GM04503 (cell line): ENCODE data around the gene SGSH.
"Not testable (repeated sequence)": the region's sequence is repeated elsewhere in the genome, so short reads cannot be mapped to it uniquely, and the experiment has no call there.

Experiments
- DNase-seq: peaks from one replicate; pipeline ENCODE4 v3.0.0-alpha.2; 2012; ENCODE audit warnings: low read depth

SGSH gene

GRCh38 chr17:80220054-80220735 lies at the start of gene SGSH, which contains the start of gene SLC26A11:
Gene SGSH, minus strand, starts transcription at chr17:80220333. Its CDS starts 20 bp downstream, at chr17:80220313.
Gene SLC26A11, plus strand, starts transcription at chr17:80220427. Its CDS starts 1,134 bp downstream, at chr17:80221561.
- DNase-seq, result no peak

GRCh38 chr17:80269405-80269807 lies 49.3 kb upstream of the SGSH start:
- DNase-seq, result no peak

- no peak for DNase-seq
Observed at GRCh38 chr17:80268427-80268826, 48.3 kb upstream of the SGSH start.

GRCh38 chr17:80267391-80267790 lies 47.3 kb upstream of the SGSH start:
- DNase-seq, result no peak

GRCh38 chr17:80265205-80266068 lies 45.3 kb upstream of the SGSH start:
- no peak for DNase-seq

- no peak for DNase-seq
Observed at GRCh38 chr17:80264205-80265075, 44.3 kb upstream of the SGSH start.

GRCh38 chr17:80263253-80264204 lies 43.4 kb upstream of the SGSH start:
- DNase-seq, result peak; percentile 51

GRCh38 chr17:80262775-80263244 lies 42.7 kb upstream of the SGSH start:
- no peak for DNase-seq

GRCh38 chr17:80262291-80262690 lies 42.2 kb upstream of the SGSH start:
- no peak for DNase-seq

GRCh38 chr17:80261895-80262279 lies 41.8 kb upstream of the SGSH start:
- no peak for DNase-seq

GRCh38 chr17:80261159-80261894 lies 41.2 kb upstream of the SGSH start:
- no peak for DNase-seq

GRCh38 chr17:80260791-80261158 lies 40.6 kb upstream of the SGSH start, which contains the start of gene RNF213:
Gene RNF213, plus strand, starts transcription at chr17:80260852. Its CDS starts 2,830 bp downstream, at chr17:80263682.
- DNase-seq, result no peak

GRCh38 chr17:80260069-80260535 lies 40.0 kb upstream of the SGSH start:
- DNase-seq, result no peak

- DNase-seq, result no peak
Observed at GRCh38 chr17:80259457-80260068, 39.4 kb upstream of the SGSH start.

GRCh38 chr17:80258296-80258695 lies 38.2 kb upstream of the SGSH start:
- not testable (repeated sequence) for DNase-seq

- DNase-seq, result no peak
Observed at GRCh38 chr17:80257716-80258213, 37.6 kb upstream of the SGSH start.

GRCh38 chr17:80256034-80256350 lies 35.9 kb upstream of the SGSH start:
- DNase-seq, result no peak

- peak; percentile 81 for DNase-seq
Observed at GRCh38 chr17:80254396-80255251, 34.5 kb upstream of the SGSH start.
